ENCODE results near the gene CANT1. TPM values are rescaled to one million over a fixed set of nuclear protein-coding genes. Genes with fewer than 3 reads are reported as not detected.

CANT1 gene
- total RNA-seq, 2 donors from 2014 or later, result 57.5 to 61.8 TPM

GRCh38 chr17:78966910-78967600 lies 42.5 kb downstream of the CANT1 start:
- Histone ChIP-seq H3K9me3 (ENCODE audit: control insufficient read depth, low read length) (no peaks in the 10 kb centered on the region), H3K36me3 (ENCODE audit: control insufficient read depth, insufficient read depth, low read length) (no peaks in the 10 kb centered on the region), H3K9ac (ENCODE audit: extremely low read depth, low read length, poor library complexity, severe bottlenecking) (no peak overlapping the region), H3K27me3 (ENCODE audit: control insufficient read depth, insufficient read depth, low read length, poor library complexity, severe bottlenecking) (no peaks in the 10 kb centered on the region), H3K4me1 (ENCODE audit: control insufficient read depth, insufficient read depth, low read length) (peaks cover 5% of the 10 kb centered on the region), H3K4me3 (ENCODE audit: low read length) (no peak overlapping the region), H3K27ac (ENCODE audit: low read depth, low read length) (no peak overlapping the region)
- TF ChIP-seq CTCF (conservative IDR thresholded peaks at IDR 0.05), result no peak
- peaks cover 11% of the 10 kb centered on the region for H3K4me1 Mint-ChIP-seq
- DNase-seq, result no peak
- no peak overlapping the region for H3K27ac Mint-ChIP-seq
- H3K36me3 Mint-ChIP-seq (ENCODE audit: low read depth), result no peaks in the 10 kb centered on the region
- no peak overlapping the region for H3K4me3 Mint-ChIP-seq
- H3K27me3 Mint-ChIP-seq (ENCODE audit: insufficient read depth), result no peaks in the 10 kb centered on the region
- 92 to 93% methylated on average over 17 to 23 of the region's 23 CpGs for WGBS, 2 experiments (ENCODE audit: insufficient coverage in 1 of 2, insufficient read length in 1 of 2)
- H3K9me3 Mint-ChIP-seq, result no peaks in the 10 kb centered on the region

GRCh38 chr17:78966123-78966813 lies 43.3 kb downstream of the CANT1 start:
- Histone ChIP-seq H3K4me1 (ENCODE audit: control insufficient read depth, insufficient read depth, low read length) (peaks cover under 1% of the 10 kb centered on the region), H3K36me3 (ENCODE audit: control insufficient read depth, insufficient read depth, low read length) (no peaks in the 10 kb centered on the region), H3K9ac (ENCODE audit: extremely low read depth, low read length, poor library complexity, severe bottlenecking) (no peak overlapping the region), H3K4me3 (ENCODE audit: low read length) (no peak overlapping the region), H3K9me3 (ENCODE audit: control insufficient read depth, low read length) (no peaks in the 10 kb centered on the region), H3K27me3 (ENCODE audit: control insufficient read depth, insufficient read depth, low read length, poor library complexity, severe bottlenecking) (no peaks in the 10 kb centered on the region), H3K27ac (ENCODE audit: low read depth, low read length) (no peak overlapping the region)
- DNase-seq, result no peak
- peaks cover 3% of the 10 kb centered on the region for H3K4me1 Mint-ChIP-seq
- H3K27ac Mint-ChIP-seq, result no peak overlapping the region
- WGBS, 2 experiments (ENCODE audit: insufficient coverage in 1 of 2, insufficient read length in 1 of 2), result 92 to 95% methylated on average over 24 to 26 of the region's 26 CpGs
- no peak for TF ChIP-seq CTCF (conservative IDR thresholded peaks at IDR 0.05)
- no peaks in the 10 kb centered on the region for H3K36me3 Mint-ChIP-seq (ENCODE audit: low read depth)
- H3K9me3 Mint-ChIP-seq, result no peaks in the 10 kb centered on the region
- no peak overlapping the region for H3K4me3 Mint-ChIP-seq
- no peaks in the 10 kb centered on the region for H3K27me3 Mint-ChIP-seq (ENCODE audit: insufficient read depth)

GRCh38 chr17:78965491-78965924 lies 44.1 kb downstream of the CANT1 start:
- no peak overlapping the region for H3K4me3 Mint-ChIP-seq
- no peaks in the 10 kb centered on the region for H3K27me3 Mint-ChIP-seq (ENCODE audit: insufficient read depth)
- H3K9ac ChIP-seq (ENCODE audit: extremely low read depth, low read length, poor library complexity, severe bottlenecking), result no peak overlapping the region
- no peak overlapping the region for H3K27ac Mint-ChIP-seq
- no peaks in the 10 kb centered on the region for H3K9me3 Mint-ChIP-seq
- H3K36me3 Mint-ChIP-seq (ENCODE audit: low read depth), result no peaks in the 10 kb centered on the region
- TF ChIP-seq CTCF (conservative IDR thresholded peaks at IDR 0.05), result no peak
- no peak for DNase-seq
- WGBS, 2 experiments (ENCODE audit: insufficient coverage in 1 of 2, insufficient read length in 1 of 2), result 87 to 95% methylated on average over 7 to 8 of the region's 8 CpGs
- H3K4me1 Mint-ChIP-seq, result no peaks in the 10 kb centered on the region
- no peaks in the 10 kb centered on the region for H3K27me3 ChIP-seq (ENCODE audit: control insufficient read depth, insufficient read depth, low read length, poor library complexity, severe bottlenecking)
- no peaks in the 10 kb centered on the region for H3K36me3 ChIP-seq (ENCODE audit: control insufficient read depth, insufficient read depth, low read length)
- no peak overlapping the region for H3K27ac ChIP-seq (ENCODE audit: low read depth, low read length)
- H3K4me3 ChIP-seq (ENCODE audit: low read length), result no peak overlapping the region
- H3K4me1 ChIP-seq (ENCODE audit: control insufficient read depth, insufficient read depth, low read length), result no peaks in the 10 kb centered on the region
- no peaks in the 10 kb centered on the region for H3K9me3 ChIP-seq (ENCODE audit: control insufficient read depth, low read length)

Measured in endodermal cell (in vitro differentiated cells).